ENCODE data around the gene DLG5.

- TF ChIP-seq SIN3A (IDR thresholded peaks at IDR 0.05; ENCODE audit: borderline replicate concordance, insufficient read depth, low read length), result no peak
- TF ChIP-seq FOXP2 (optimal IDR thresholded peaks at IDR 0.05; ENCODE audit: borderline replicate concordance, extremely low read depth, extremely low read length, insufficient read depth), result no peak
- no peak for TF ChIP-seq TAF1 (IDR thresholded peaks at IDR 0.05; ENCODE audit: borderline replicate concordance, insufficient read depth, low read length)
- TF ChIP-seq REST (IDR thresholded peaks at IDR 0.05; ENCODE audit: insufficient read depth in 1 of 2, low read depth in 2 of 2, low read length in 2 of 2), result no peak
Observed at GRCh38 chr10:77789861-77790260, 136.7 kb downstream of the DLG5 start.

Measured in PFSK-1 (cell line).